HCT116 (cell line): ENCODE data around the gene WFDC10A.

Experiments
- CEBPB ChIP-seq: IDR thresholded peaks from 2 replicates; pipeline ENCODE4 v1.6.1; 2012; ENCODE audit warnings: low read depth
- CTCF ChIP-seq, 3 experiments: fragments of 200-600 bp in 1 of 3; sonication (generic) in 1 of 3; IDR thresholded peaks in 2 of 3; conservative IDR thresholded peaks in 1 of 3; 2 replicates each; pipeline ENCODE4 v1.5.1; 2012 to 2017; ENCODE audit warnings: low read depth in 2 of 3, low read length in 2 of 3, antibody characterized with exemption in 1 of 3, borderline replicate concordance in 1 of 3, control low read depth in 1 of 3, mild to moderate bottlenecking in 1 of 3, mixed read lengths in 1 of 3, mixed run types in 1 of 3, moderate library complexity in 1 of 3; ENCODE audit not compliant: insufficient read depth in 1 of 3
- EZH2 ChIP-seq: fragments of 200-600 bp; sonication (generic); IDR thresholded peaks from 2 replicates; pipeline ENCODE4 v1.6.1; 2017; ENCODE audit warnings: antibody characterized with exemption, mixed run types
- EZH2phosphoT487 ChIP-seq: fragments of 200-600 bp; IDR thresholded peaks from 2 replicates; pipeline ENCODE4 v1.6.1; 2018; ENCODE audit warnings: antibody characterized with exemption, borderline replicate concordance
- FOSL1 ChIP-seq: IDR thresholded peaks from 2 replicates; pipeline ENCODE4 v1.6.1; 2012; ENCODE audit warnings: low read depth
- JUND ChIP-seq: IDR thresholded peaks from 2 replicates; pipeline ENCODE4 v1.6.1; 2012
- MAX ChIP-seq: IDR thresholded peaks from 2 replicates; pipeline ENCODE4 v1.6.1; 2012
- POLR2A ChIP-seq: IDR thresholded peaks from 2 replicates; pipeline ENCODE4 v1.7.0; 2011; ENCODE audit warnings: borderline replicate concordance; ENCODE audit not compliant: insufficient read depth, insufficient read length; ENCODE audit errors: extremely low read depth
- POLR2AphosphoS5 ChIP-seq: IDR thresholded peaks from 2 replicates; pipeline ENCODE4 v1.6.1; 2011; ENCODE audit warnings: mild to moderate bottlenecking, low read depth, low read length, moderate library complexity
- RAD21 ChIP-seq: IDR thresholded peaks from 2 replicates; pipeline ENCODE4 v1.6.1; 2012; ENCODE audit warnings: low read depth, mild to moderate bottlenecking
- REST ChIP-seq: IDR thresholded peaks from 2 replicates; pipeline ENCODE4 v1.6.1; 2012; ENCODE audit warnings: low read depth
- SIN3A ChIP-seq: IDR thresholded peaks from 2 replicates; pipeline ENCODE4 v1.6.1; 2012; ENCODE audit warnings: low read depth
- SP1 ChIP-seq: IDR thresholded peaks from 2 replicates; pipeline ENCODE4 v1.6.1; 2012; ENCODE audit warnings: low read depth
- YY1 ChIP-seq: IDR thresholded peaks from 2 replicates; pipeline ENCODE4 v1.6.1; 2011; ENCODE audit warnings: low read length, low read depth, moderate library complexity, mild to moderate bottlenecking; ENCODE audit not compliant: insufficient replicate concordance; ENCODE audit errors: extremely low read depth

- TF ChIP-seq JUND (no peak), EZH2 (no peak), CTCF (IDR thresholded peaks at IDR 0.05 in 2 of 3, conservative IDR thresholded peaks at IDR 0.05 in 1 of 3; ENCODE audit: borderline replicate concordance in 1 of 3, insufficient read depth in 1 of 3, low read depth in 2 of 3, low read length in 2 of 3) (no peak), POLR2A (no peak), SP1 (no peak), RAD21 (no peak), YY1 (no peak), MAX (no peak), FOSL1 (no peak), POLR2AphosphoS5 (no peak), CEBPB (no peak), EZH2phosphoT487 (no peak), SIN3A (no peak), REST (no peak)
These were observed 43.2 kb downstream of the WFDC10A start for GRCh38 chr20:45672765-45673164.
